Memory B cell (primary cell): ENCODE results near the gene CLRN3.

Source experiments
- ATAC-seq: fragments of 150-1000 bp; cut with Tn5 transposase; 2 replicates; pipeline ENCODE4 v1.10.0; 2021; ENCODE audit warnings: low read depth, mild to moderate bottlenecking, moderate library complexity
- DNase-seq, 2 donors: peaks; one replicate each; pipeline ENCODE4 v3.0.0; 2022; ENCODE audit warnings: low spot score in 2 of 2
- H3K27ac Mint-ChIP-seq: one replicate; pipeline ENCODE4 v1.8.0; 2022; ENCODE audit warnings: mild to moderate bottlenecking, moderate library complexity, mixed read lengths
- H3K27me3 Mint-ChIP-seq: one replicate; pipeline ENCODE4 v1.8.0; 2022; ENCODE audit warnings: mixed read lengths
- H3K36me3 Mint-ChIP-seq: one replicate; pipeline ENCODE4 v1.8.0; 2022; ENCODE audit warnings: mild to moderate bottlenecking, mixed read lengths
- H3K4me1 Mint-ChIP-seq: one replicate; pipeline ENCODE4 v1.8.0; 2022; ENCODE audit warnings: mixed read lengths
- H3K4me3 Mint-ChIP-seq: one replicate; pipeline ENCODE4 v1.8.0; 2022; ENCODE audit warnings: mild to moderate bottlenecking, moderate library complexity, mixed read lengths
- H3K9me3 Mint-ChIP-seq: one replicate; pipeline ENCODE4 v1.8.0; 2022; ENCODE audit warnings: mixed read lengths

The CLRN3 gene

DNA sequence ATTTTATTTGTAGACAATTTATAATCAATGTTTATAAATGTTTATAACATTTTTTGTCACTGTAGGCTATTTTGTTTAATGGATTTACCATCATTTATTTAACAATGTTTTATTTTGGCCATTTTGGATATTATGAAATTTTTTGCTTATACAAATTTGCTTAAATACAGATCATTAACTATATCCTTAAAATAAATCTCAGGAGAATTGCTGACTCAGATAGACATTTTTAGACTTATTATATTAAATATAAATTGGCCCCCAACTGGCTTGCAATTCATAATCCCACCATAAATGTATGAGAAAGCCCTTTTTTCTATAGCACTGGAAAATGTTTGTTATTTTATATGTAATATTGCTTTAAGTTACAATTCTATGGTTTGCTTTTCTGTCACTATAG is 3.8 kb upstream of the CLRN3 start:
- H3K27ac Mint-ChIP-seq: no peak overlapping the region
- ATAC-seq: no peak
- H3K27me3 Mint-ChIP-seq: peaks cover 8% of the 10 kb centered on the region
- H3K4me3 Mint-ChIP-seq: no peak overlapping the region
- peaks cover 2% of the 10 kb centered on the region for H3K36me3 Mint-ChIP-seq
- no peak for DNase-seq
- peaks cover 4% of the 10 kb centered on the region for H3K9me3 Mint-ChIP-seq
- no peaks in the 10 kb centered on the region for H3K4me1 Mint-ChIP-seq

DNA sequence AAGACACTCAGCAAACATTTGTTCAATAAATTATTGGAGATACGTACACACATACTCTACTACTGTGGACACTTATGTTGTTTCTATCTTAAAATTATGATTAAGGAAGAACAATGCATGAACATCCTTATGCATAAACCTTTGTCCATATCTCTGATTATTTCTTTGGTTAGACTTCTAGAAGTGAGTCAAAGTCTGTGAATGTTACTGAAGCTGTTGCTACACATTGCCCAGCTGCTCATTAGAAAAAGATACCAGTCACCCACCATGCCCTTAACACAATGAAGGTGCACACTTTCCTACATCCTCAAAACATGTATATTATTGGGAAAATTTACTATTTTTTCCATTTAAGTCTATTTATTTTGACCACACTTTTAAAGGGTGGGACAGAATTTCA is 1.4 kb upstream of the CLRN3 start:
- Mint-ChIP-seq H3K9me3 (peaks cover 4% of the 10 kb centered on the region), H3K27ac (no peak overlapping the region), H3K27me3 (peaks cover 5% of the 10 kb centered on the region), H3K4me1 (no peaks in the 10 kb centered on the region), H3K4me3 (no peak overlapping the region), H3K36me3 (peaks cover 2% of the 10 kb centered on the region)
- no peak for ATAC-seq
- no peak for DNase-seq

DNA sequence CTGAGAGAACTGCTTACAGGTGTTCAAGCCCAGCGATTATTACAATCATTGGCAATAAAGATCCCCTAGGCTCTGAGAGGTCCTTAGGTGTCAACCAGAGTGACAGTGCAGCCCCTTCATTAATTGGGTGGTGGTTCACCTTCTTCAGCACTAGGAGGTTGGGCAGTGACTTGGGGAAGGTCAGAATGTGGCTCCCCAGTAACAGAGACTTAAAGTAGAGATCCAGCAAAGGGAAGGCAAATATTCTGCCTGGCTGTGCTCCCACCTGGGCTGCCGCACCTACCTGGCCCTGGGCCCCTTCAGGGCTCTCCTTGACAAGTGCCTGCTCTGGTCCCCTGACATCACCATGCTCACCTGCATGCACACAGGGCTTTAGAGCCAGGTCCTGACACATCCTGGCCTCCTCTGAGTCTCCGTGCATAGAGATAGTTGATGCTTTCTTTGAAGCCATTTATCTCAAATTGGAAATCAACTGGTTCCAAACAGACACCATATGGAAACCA is 1.9 kb downstream of the CLRN3 start:
- Mint-ChIP-seq H3K4me1 (no peaks in the 10 kb centered on the region), H3K27me3 (peaks cover 6% of the 10 kb centered on the region), H3K27ac (no peak overlapping the region), H3K36me3 (no peaks in the 10 kb centered on the region), H3K9me3 (no peaks in the 10 kb centered on the region), H3K4me3 (no peak overlapping the region)
- ATAC-seq: no peak
- DNase-seq: no peak

DNA sequence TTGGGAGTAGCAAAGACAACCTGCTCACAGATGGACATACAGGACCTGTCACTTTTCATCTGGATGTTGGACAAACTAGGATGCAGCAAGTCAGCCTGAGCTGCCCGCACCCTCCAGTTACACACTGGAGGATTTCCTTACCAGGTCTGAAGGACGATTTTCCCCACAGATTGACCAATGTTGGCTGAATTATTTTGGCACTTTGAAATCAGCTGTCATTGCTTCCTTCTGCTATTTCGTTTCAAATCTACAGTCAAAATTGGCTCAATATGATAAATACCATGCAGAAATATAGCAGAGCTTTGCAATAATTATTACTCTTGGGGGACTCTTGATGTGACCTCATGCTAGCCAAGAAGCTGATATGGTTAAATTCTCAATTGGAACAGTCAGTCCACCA is 2.5 kb downstream of the CLRN3 start:
- no peak for DNase-seq
- peaks cover 6% of the 10 kb centered on the region for H3K27me3 Mint-ChIP-seq
- H3K9me3 Mint-ChIP-seq: no peaks in the 10 kb centered on the region
- no peak for ATAC-seq
- H3K36me3 Mint-ChIP-seq: no peaks in the 10 kb centered on the region
- H3K27ac Mint-ChIP-seq: no peak overlapping the region
- no peaks in the 10 kb centered on the region for H3K4me1 Mint-ChIP-seq
- H3K4me3 Mint-ChIP-seq: no peak overlapping the region

DNA sequence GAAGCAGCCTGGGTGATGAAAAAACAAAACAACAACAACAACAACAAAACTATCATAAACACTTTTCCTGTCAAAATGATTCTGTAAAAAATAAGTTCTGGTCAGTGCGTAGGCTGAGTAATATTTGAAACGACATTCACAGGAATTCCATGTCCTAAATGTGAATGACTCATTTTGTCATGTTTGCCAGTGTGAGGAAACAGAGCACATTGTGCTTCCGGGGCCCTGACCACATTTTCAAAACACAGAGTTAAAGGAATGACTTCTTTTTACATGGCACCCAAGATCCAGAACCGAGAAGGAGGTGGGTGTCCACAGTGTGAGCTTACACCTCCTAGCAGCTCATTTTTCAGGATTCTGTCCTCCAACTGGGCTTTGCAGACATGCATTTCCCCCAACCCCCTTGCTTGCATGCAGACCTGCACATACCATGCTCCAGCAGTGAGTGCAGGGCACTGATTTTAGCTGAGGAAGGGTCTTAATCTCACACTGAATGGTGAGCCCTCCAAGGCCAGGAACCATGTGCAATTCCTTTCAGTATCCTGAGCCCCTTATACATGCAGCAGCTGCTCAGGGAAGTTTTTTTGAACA is 3.0 kb downstream of the CLRN3 start:
- ATAC-seq (no peak), DNase-seq (no peak)
- no peak overlapping the region for H3K27ac Mint-ChIP-seq
- no peaks in the 10 kb centered on the region for H3K9me3 Mint-ChIP-seq
- H3K27me3 Mint-ChIP-seq: peaks cover 6% of the 10 kb centered on the region
- H3K36me3 Mint-ChIP-seq: no peaks in the 10 kb centered on the region
- H3K4me1 Mint-ChIP-seq: no peaks in the 10 kb centered on the region
- no peak overlapping the region for H3K4me3 Mint-ChIP-seq

DNA sequence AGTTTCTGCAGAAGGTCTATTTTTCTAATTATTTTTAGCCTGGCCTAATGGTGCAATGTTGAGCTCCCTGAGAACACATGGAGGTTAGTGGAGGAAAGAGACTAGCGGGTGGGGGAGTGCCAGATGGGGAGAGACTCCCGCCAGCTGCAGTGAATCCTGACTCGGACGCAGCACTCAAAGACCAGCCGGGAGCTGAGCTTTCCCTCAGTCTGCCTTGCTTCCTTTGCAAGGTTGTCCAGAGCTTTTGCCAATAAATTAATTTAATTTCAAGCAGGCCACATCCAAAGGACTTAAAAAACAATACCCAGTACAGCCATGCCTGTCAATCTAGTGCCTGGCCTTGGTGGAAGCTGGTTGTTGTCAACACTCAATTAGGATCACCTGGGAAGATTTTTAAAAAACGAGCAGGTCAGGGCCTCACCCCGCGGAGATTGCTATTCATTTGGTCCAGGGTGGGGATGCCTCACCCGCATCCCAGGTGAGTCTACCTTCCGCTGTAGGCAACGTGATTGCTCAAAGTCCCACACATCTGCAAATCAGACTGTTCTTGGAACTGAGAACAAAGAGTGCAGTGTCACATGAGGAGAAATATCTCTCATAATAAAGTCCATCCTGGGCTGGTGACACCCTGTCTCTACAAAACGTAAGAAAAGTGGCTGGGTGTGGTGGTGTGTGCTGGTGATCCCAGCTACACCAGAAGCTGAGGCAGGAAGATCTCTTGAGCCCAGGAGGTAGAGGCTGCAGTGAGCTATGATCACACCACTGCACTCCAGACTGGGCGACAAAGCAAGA is 4.0 kb downstream of the CLRN3 start:
- DNase-seq: no peak
- H3K27me3 Mint-ChIP-seq: peaks cover 5% of the 10 kb centered on the region
- H3K9me3 Mint-ChIP-seq: no peaks in the 10 kb centered on the region
- no peak overlapping the region for H3K4me3 Mint-ChIP-seq
- H3K4me1 Mint-ChIP-seq: no peaks in the 10 kb centered on the region
- no peak for ATAC-seq
- no peak overlapping the region for H3K27ac Mint-ChIP-seq
- no peaks in the 10 kb centered on the region for H3K36me3 Mint-ChIP-seq

DNA sequence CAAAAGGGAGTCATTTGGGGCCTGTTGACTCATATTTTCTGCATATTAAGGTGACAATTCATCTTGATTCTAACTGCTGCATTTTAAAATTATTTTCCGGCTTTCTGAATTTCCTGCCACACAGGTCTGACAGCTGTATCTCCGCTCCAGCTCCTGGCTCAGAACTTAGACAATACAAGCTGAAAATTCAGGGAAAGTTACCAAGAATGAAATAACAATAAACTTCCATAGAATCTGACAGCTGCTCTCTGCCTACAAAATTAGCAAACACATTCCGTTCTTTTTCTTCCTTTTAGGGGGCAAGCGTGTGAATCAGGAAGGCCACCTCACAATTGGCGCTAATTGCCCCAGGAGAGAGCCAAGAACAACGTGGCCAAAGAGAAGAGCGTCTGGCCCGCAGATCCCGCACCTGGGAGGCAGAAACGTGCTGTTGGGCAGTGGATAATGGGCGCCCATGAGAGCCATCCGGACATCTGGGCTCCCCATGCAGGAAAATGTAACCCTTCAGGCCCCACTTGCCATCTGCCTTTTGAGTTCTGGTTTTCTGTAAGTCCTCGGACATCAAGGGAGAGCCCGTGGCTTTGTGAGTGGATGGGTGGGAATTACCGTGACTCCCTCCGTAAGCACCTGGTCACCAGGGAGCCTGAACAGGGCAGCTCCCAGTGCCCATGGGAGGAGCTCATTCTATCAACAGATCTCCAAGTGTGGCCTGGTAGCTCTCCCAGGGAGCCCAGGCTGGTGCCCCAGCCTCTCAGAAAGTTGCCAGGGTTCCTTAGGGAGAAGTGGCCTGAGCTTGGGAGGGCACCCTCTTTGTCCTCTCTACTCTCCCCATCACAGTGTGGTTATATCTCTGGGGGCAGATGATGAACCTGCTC is 5.0 kb downstream of the CLRN3 start:
- Mint-ChIP-seq H3K27ac (no peak overlapping the region), H3K27me3 (peaks cover 5% of the 10 kb centered on the region), H3K9me3 (no peaks in the 10 kb centered on the region), H3K4me1 (no peaks in the 10 kb centered on the region), H3K36me3 (no peaks in the 10 kb centered on the region), H3K4me3 (no peak overlapping the region)
- no peak for ATAC-seq
- DNase-seq: no peak

DNA sequence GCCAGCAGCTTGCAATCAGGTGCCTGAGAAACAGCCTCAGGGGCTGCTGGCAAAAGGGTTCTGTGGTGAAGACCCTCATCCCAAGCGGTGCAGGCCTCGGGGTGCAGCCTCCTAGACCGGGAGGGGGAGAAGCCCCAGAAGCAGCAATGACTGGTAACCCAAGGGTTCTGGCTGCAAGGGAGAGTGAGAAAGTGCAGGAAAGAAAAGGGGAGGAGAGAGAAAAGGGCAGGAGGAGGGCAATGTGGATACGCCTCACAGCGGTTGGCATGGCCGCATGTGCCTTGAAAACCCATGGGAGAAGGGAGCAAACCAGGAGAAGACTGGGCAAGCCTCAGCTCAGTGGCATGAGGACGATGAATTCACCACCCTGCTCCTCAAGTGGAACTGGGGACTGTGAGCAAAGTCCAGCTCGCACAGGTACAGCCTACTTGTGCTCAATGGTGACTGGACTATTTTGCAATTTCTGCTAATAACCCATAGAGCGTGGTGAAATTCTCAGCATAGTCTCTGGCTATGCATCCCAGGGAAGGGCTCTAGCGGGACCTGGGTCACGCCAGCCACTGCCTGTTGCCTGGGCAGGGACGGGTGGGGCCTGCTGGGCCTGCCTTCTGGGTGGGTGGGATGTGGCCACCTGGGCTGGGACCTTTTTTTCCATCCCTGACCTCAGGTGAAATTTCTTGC is 6.2 kb downstream of the CLRN3 start:
- no peak for ATAC-seq
- Mint-ChIP-seq H3K27ac (no peak overlapping the region), H3K36me3 (no peaks in the 10 kb centered on the region), H3K4me3 (no peak overlapping the region), H3K4me1 (no peaks in the 10 kb centered on the region), H3K27me3 (peaks cover 5% of the 10 kb centered on the region), H3K9me3 (no peaks in the 10 kb centered on the region)
- no peak for DNase-seq

DNA sequence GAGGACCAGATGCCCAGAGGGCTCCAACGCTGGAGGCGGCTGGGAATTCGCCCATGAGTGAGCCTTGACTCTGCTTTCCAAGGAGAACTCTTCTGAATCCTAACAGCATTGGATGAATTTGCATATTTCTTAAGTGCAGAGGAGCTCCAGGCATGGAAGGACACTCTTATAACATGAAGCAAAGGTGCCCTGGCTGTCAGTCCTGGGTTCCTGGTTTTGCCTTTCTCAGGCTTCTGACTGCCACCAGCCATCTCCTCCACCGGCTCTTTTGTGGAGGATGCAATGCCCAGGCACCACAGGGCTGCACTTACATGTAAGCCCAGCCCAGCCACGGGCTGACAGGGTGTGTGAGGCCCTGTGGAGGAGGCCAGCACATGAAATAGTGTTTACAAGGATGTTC is 8.2 kb downstream of the CLRN3 start:
- DNase-seq (no peak), ATAC-seq (no peak)

DNA sequence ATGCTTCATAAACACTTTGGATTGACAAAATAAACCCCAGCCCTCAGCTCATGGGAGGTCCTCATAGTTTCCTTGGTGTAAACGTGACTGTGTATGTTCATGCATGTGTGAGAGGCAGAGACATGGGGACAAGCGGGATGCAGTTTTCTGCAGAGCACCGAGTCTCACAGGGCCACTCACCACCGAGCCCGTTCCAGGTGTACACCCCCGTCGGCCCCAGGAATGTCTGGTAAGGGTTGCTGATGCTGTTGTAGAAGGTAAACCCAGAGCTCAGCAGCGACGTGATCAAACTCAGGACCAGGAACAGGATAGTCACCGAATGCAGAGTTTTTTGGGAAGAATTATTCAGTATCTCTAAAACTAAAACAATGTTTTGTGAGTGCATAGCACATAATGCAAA is 9.2 kb downstream of the CLRN3 start:
- ATAC-seq: no peak
- H3K4me3 Mint-ChIP-seq: no peak overlapping the region
- no peak for DNase-seq

More for the DNA sequence above, 8.2 kb downstream of the CLRN3 start:
- Mint-ChIP-seq H3K27ac (no peak overlapping the region), H3K36me3 (no peaks in the 10 kb centered on the region), H3K4me3 (no peak overlapping the region), H3K27me3 (peaks cover 3% of the 10 kb centered on the region), H3K4me1 (peaks cover 5% of the 10 kb centered on the region), H3K9me3 (no peaks in the 10 kb centered on the region)

DNA sequence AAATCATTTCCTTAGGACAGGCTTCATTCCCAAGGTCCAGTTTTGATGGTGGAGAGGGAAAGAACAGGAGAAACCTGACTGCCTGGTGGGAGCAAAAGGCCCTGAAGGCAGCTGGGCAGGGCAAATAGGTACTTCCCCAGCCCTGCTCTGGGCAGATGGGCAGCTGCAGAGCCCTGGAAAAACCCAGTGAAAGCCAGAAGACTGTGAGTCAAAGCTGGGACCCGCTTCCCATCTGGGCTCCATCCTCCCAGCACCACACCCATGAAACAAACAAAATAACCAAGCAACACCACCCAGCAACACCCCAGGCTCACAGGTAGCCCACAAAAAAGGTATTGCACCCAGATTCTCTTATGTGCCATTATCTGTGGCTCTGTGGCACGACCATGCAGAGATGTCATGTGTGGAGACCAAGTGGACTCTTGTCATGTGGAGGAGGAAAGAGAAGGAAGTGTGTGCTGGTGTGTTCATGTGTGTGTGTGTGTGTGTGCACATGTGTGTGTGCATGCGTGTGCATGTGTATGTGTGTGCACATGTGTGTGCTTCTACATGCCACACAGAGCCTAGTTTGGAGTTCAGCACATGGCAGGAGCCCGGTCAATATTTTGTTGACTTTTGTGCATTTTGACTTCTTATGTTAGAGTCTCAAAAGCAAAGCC is 9.8 kb downstream of the CLRN3 start:
- ATAC-seq: no peak
- no peak for DNase-seq
- no peak overlapping the region for H3K4me3 Mint-ChIP-seq
- H3K36me3 Mint-ChIP-seq: no peaks in the 10 kb centered on the region
- peaks cover 5% of the 10 kb centered on the region for H3K4me1 Mint-ChIP-seq
- H3K27me3 Mint-ChIP-seq: peaks cover 3% of the 10 kb centered on the region
- no peaks in the 10 kb centered on the region for H3K9me3 Mint-ChIP-seq
- no peak overlapping the region for H3K27ac Mint-ChIP-seq

More for the DNA sequence above, 9.2 kb downstream of the CLRN3 start:
- Mint-ChIP-seq H3K36me3 (no peaks in the 10 kb centered on the region), H3K27me3 (peaks cover 3% of the 10 kb centered on the region), H3K9me3 (no peaks in the 10 kb centered on the region), H3K27ac (no peak overlapping the region), H3K4me1 (peaks cover 5% of the 10 kb centered on the region)

DNA sequence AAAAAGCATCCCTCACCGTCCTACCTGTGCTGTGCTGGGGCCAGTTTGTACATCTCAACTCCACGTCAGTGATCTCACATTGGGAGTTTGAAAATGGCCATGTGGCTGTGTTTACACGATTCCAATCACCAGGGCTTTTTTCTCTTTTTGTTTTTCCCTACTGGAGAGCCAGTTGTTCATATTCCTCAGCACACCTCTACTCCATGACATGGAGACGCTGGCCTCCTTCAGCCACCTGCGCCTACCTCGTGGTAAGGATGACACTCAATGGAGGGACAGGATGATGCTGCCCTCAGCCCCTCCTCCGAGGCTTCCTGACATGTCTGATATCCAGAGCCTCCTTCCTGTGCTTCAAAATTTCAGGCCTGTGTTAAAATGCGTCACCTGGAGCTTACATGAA is 10.3 kb downstream of the CLRN3 start:
- H3K27ac Mint-ChIP-seq: no peak overlapping the region
- H3K9me3 Mint-ChIP-seq: no peaks in the 10 kb centered on the region
- H3K36me3 Mint-ChIP-seq: no peaks in the 10 kb centered on the region
- H3K4me3 Mint-ChIP-seq: no peak overlapping the region
- H3K4me1 Mint-ChIP-seq: peaks cover 5% of the 10 kb centered on the region
- DNase-seq: no peak
- ATAC-seq: no peak
- no peaks in the 10 kb centered on the region for H3K27me3 Mint-ChIP-seq

DNA sequence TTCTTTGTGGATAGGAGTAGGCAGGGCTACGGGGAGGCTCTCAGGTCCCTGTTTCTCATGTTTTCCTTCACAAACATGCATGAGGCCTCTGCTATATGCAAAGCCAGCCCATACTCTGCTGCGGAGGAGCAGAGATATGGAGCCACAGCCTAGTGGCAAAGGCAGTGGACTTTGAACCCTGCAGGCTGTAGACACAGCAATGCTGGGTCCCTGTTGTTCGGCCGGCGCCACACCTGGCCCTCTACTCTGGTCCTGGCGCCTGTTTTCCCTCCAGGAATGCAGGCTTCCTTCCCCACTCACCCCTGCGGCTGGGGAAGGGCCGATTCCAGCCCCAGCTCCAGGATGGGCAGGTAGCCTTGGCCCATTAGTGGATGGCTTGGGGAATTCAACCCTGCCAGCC is 11.5 kb downstream of the CLRN3 start:
- no peaks in the 10 kb centered on the region for H3K27me3 Mint-ChIP-seq
- ATAC-seq (no peak), DNase-seq (no peak)
- no peak overlapping the region for H3K4me3 Mint-ChIP-seq
- peaks cover 5% of the 10 kb centered on the region for H3K4me1 Mint-ChIP-seq
- no peak overlapping the region for H3K27ac Mint-ChIP-seq
- H3K36me3 Mint-ChIP-seq: no peaks in the 10 kb centered on the region
- no peaks in the 10 kb centered on the region for H3K9me3 Mint-ChIP-seq
